SK-N-MC (cell line): Measurements from ENCODE around the gene DIRAS1.

Source experiments
- EZH2 ChIP-seq: fragments of 200-600 bp; sonication (generic); IDR thresholded peaks from one replicate; pipeline ENCODE4 v1.6.1; 2017; ENCODE audit warnings: antibody characterized with exemption
- POLR2AphosphoS5 ChIP-seq: IDR thresholded peaks from 2 replicates; pipeline ENCODE4 v1.6.1; 2012; ENCODE audit warnings: mild to moderate bottlenecking, low read depth, low read length, borderline replicate concordance

DNA sequence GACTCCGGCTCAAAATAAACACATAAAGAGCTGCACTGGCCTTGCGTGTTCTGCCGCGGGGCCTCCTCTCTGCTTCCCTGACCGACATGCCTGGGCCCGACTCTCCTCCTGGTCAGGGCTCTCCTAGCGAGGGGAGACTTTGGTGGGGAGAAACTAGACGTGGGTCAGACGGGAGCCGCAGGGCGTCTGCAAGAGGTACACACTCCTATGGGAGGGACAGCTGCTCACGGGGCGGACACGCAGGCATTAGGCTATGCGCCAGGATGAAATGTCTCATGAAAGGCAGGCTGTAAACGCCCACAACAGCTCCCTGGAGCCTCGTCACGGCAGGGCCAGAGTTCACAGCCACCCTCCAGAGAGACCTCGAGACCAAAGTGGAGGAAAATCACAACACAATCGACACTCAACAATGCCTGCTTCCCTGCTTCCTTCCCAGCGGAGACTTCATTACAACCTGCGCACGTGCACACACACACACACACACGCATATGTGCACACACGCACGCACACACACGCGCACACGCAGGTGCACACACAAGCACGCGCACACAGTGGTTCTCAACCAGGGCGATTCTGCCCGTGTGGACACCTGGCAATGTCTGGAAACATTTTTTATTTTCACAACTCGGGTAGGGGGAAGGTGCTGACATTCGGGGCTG is 12.9 kb upstream of the DIRAS1 start:
- TF ChIP-seq POLR2AphosphoS5 (no peak), EZH2 (no peak)
